Measurements from ENCODE around the gene FLNC. TPM values are rescaled to one million over a fixed set of nuclear protein-coding genes. Genes with fewer than 3 reads are reported as not detected.

The FLNC gene
- total RNA-seq, 1 experiment from 2014 or later = 8.0 TPM

DNA sequence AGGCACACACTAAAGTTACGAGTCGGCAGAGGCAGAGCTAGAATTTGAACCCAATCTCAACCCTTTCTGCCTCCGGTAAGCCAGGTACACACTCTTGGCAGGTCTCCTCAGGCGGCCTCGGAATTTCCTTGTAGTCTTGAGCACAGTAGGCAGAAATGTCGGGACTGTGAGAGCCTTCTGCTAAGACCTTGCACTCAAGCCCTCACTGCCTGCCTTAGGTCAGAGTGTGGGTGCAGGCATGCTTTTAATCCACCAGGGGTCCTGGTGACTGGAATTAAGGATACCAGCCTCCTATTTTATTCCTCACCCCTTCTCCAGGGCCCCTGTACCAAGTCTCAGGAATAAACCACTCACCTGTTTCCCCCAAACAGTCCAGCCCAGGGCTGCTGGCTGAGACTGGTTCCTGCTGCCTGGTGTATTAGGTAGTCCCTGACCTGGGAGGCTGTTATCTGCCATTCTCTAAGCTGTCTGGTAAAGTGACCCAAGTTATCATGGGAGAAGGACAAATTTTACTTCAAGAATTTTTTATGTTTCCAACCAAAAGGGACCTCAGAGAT lies 33.3 kb downstream of the FLNC start:
- Mint-ChIP-seq H3K9me3 (no peaks in the 10 kb centered on the region), H3K27me3 (ENCODE audit: low read depth) (peaks cover 23% of the 10 kb centered on the region), H3K4me1 (peaks cover 38% of the 10 kb centered on the region), H3K4me3 (peak overlapping the region; percentile 98), H3K27ac (no peak overlapping the region), H3K36me3 (peaks cover 9% of the 10 kb centered on the region)
- DNase-seq (ENCODE audit: low spot score) = peak; percentile 50
- peak; percentile 58 for ATAC-seq
- TF ChIP-seq, protein P1, sequence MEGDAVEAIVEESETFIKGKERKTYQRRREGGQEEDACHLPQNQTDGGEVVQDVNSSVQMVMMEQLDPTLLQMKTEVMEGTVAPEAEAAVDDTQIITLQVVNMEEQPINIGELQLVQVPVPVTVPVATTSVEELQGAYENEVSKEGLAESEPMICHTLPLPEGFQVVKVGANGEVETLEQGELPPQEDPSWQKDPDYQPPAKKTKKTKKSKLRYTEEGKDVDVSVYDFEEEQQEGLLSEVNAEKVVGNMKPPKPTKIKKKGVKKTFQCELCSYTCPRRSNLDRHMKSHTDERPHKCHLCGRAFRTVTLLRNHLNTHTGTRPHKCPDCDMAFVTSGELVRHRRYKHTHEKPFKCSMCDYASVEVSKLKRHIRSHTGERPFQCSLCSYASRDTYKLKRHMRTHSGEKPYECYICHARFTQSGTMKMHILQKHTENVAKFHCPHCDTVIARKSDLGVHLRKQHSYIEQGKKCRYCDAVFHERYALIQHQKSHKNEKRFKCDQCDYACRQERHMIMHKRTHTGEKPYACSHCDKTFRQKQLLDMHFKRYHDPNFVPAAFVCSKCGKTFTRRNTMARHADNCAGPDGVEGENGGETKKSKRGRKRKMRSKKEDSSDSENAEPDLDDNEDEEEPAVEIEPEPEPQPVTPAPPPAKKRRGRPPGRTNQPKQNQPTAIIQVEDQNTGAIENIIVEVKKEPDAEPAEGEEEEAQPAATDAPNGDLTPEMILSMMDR (IDR thresholded peaks at IDR 0.05) = peak; percentile 42
- no peak for TF ChIP-seq CREM (CRISPR knock-in tag; IDR thresholded peaks at IDR 0.05)
- ChIA-PET POLR2A (interaction anchor here (1.0 to 1.1 kb wide), 2 partner anchors 31 to 47 kb away, joined by 3 read pairs; partner anchors contain the start of gene KCP), CTCF (interaction anchor here (0.8 to 6.6 kb wide), 15 partner anchors 9 to 389 kb away, joined by 3 to 149 read pairs (median 5); partner anchors contain the start of gene IRF5)

DNA sequence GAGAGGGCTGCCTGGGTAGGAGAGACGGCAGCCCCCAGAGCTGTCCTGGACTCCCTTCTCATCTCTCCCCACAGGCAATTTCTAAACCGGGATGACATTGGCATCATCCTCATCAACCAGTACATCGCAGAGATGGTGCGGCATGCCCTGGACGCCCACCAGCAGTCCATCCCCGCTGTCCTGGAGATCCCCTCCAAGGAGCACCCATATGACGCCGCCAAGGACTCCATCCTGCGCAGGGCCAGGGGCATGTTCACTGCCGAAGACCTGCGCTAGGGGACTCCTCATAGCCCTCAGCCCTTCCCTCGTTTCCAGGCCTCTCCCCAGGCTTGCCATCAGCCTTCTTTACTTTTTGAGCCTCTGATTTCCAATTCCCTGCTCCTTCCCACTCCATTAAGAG lies 35.1 kb downstream of the FLNC start:
- Mint-ChIP-seq H3K9me3 (no peaks in the 10 kb centered on the region), H3K4me3 (no peak overlapping the region), H3K27ac (peak overlapping the region; percentile 86; the same call in 1 of the 2 replicates), H3K4me1 (peaks cover 36% of the 10 kb centered on the region), H3K27me3 (ENCODE audit: low read depth) (peaks cover 32% of the 10 kb centered on the region), H3K36me3 (peaks cover 9% of the 10 kb centered on the region)
- no peak for DNase-seq (ENCODE audit: low spot score)
- ATAC-seq = no peak
- CTCF ChIA-PET = interaction anchor here (1.0 to 6.6 kb wide), 2 partner anchors 16 to 45 kb away, joined by 3 to 149 read pairs; partner anchors contain the start of gene KCP
- POLR2A ChIA-PET = no interaction called here
- TF ChIP-seq, protein P2, sequence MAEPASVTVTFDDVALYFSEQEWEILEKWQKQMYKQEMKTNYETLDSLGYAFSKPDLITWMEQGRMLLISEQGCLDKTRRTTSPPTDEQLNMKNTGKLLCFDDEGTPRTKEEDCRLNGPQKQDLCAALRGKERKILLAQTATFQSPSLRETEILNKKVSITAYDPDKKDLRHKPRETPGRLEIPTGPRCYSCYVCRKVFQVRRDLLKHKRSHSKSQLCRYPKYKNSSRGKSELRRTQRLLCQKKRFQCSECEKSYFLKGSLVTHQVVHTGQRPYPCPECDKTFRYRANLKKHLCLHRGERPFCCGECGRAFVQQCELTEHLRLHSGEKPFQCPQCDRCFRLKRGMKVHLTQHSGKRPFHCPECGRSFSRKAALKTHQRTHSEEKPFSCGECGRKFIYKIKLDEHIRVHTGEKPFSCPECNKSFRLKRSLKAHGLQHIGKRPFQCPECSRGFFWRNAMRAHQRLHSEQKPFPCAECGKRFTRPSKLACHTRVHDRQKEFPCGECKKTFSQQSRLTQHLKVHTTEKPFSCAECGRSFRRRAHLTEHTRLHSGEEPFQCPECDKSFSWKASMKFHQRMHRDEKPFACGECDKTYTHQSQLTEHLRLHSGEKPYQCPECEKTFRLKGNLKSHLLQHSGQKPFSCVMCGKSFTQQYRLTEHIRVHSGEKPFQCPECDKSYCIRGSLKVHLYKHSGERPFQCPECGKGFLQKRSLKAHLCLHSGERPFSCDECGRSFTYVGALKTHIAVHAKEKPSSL (CRISPR knock-in tag; conservative IDR thresholded peaks at IDR 0.05) = no peak
- no peak for TF ChIP-seq JAZF1 (CRISPR knock-in tag; IDR thresholded peaks at IDR 0.05)
- TF ChIP-seq ZNF138 (CRISPR knock-in tag; conservative IDR thresholded peaks at IDR 0.05) = no peak
- no peak for TF ChIP-seq JUN (CRISPR knock-in tag; IDR thresholded peaks at IDR 0.05)
- TF ChIP-seq, protein P3, sequence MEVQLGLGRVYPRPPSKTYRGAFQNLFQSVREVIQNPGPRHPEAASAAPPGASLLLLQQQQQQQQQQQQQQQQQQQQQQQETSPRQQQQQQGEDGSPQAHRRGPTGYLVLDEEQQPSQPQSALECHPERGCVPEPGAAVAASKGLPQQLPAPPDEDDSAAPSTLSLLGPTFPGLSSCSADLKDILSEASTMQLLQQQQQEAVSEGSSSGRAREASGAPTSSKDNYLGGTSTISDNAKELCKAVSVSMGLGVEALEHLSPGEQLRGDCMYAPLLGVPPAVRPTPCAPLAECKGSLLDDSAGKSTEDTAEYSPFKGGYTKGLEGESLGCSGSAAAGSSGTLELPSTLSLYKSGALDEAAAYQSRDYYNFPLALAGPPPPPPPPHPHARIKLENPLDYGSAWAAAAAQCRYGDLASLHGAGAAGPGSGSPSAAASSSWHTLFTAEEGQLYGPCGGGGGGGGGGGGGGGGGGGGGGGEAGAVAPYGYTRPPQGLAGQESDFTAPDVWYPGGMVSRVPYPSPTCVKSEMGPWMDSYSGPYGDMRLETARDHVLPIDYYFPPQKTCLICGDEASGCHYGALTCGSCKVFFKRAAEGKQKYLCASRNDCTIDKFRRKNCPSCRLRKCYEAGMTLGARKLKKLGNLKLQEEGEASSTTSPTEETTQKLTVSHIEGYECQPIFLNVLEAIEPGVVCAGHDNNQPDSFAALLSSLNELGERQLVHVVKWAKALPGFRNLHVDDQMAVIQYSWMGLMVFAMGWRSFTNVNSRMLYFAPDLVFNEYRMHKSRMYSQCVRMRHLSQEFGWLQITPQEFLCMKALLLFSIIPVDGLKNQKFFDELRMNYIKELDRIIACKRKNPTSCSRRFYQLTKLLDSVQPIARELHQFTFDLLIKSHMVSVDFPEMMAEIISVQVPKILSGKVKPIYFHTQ (CRISPR knock-in tag; IDR thresholded peaks at IDR 0.05) = no peak
- no peak for TF ChIP-seq CREB1 (CRISPR knock-in tag; IDR thresholded peaks at IDR 0.05)
- TF ChIP-seq, protein P4, sequence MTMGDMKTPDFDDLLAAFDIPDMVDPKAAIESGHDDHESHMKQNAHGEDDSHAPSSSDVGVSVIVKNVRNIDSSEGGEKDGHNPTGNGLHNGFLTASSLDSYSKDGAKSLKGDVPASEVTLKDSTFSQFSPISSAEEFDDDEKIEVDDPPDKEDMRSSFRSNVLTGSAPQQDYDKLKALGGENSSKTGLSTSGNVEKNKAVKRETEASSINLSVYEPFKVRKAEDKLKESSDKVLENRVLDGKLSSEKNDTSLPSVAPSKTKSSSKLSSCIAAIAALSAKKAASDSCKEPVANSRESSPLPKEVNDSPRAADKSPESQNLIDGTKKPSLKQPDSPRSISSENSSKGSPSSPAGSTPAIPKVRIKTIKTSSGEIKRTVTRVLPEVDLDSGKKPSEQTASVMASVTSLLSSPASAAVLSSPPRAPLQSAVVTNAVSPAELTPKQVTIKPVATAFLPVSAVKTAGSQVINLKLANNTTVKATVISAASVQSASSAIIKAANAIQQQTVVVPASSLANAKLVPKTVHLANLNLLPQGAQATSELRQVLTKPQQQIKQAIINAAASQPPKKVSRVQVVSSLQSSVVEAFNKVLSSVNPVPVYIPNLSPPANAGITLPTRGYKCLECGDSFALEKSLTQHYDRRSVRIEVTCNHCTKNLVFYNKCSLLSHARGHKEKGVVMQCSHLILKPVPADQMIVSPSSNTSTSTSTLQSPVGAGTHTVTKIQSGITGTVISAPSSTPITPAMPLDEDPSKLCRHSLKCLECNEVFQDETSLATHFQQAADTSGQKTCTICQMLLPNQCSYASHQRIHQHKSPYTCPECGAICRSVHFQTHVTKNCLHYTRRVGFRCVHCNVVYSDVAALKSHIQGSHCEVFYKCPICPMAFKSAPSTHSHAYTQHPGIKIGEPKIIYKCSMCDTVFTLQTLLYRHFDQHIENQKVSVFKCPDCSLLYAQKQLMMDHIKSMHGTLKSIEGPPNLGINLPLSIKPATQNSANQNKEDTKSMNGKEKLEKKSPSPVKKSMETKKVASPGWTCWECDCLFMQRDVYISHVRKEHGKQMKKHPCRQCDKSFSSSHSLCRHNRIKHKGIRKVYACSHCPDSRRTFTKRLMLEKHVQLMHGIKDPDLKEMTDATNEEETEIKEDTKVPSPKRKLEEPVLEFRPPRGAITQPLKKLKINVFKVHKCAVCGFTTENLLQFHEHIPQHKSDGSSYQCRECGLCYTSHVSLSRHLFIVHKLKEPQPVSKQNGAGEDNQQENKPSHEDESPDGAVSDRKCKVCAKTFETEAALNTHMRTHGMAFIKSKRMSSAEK (CRISPR knock-in tag; IDR thresholded peaks at IDR 0.05; ENCODE audit: borderline replicate concordance) = no peak
- TF ChIP-seq IRF2 (CRISPR knock-in tag; IDR thresholded peaks at IDR 0.05; ENCODE audit: borderline replicate concordance, low read depth) = no peak
- TF ChIP-seq TEAD1 (CRISPR knock-in tag; IDR thresholded peaks at IDR 0.05) = no peak
- TF ChIP-seq, protein P5, sequence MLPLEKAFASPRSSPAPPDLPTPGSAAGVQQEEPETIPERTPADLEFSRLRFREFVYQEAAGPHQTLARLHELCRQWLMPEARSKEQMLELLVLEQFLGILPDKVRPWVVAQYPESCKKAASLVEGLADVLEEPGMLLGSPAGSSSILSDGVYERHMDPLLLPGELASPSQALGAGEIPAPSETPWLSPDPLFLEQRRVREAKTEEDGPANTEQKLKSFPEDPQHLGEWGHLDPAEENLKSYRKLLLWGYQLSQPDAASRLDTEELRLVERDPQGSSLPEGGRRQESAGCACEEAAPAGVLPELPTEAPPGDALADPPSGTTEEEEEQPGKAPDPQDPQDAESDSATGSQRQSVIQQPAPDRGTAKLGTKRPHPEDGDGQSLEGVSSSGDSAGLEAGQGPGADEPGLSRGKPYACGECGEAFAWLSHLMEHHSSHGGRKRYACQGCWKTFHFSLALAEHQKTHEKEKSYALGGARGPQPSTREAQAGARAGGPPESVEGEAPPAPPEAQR (CRISPR knock-in tag; IDR thresholded peaks at IDR 0.05) = no peak
- no peak for TF ChIP-seq GTF2I (CRISPR knock-in tag; conservative IDR thresholded peaks at IDR 0.05)
- TF ChIP-seq, protein P6, sequence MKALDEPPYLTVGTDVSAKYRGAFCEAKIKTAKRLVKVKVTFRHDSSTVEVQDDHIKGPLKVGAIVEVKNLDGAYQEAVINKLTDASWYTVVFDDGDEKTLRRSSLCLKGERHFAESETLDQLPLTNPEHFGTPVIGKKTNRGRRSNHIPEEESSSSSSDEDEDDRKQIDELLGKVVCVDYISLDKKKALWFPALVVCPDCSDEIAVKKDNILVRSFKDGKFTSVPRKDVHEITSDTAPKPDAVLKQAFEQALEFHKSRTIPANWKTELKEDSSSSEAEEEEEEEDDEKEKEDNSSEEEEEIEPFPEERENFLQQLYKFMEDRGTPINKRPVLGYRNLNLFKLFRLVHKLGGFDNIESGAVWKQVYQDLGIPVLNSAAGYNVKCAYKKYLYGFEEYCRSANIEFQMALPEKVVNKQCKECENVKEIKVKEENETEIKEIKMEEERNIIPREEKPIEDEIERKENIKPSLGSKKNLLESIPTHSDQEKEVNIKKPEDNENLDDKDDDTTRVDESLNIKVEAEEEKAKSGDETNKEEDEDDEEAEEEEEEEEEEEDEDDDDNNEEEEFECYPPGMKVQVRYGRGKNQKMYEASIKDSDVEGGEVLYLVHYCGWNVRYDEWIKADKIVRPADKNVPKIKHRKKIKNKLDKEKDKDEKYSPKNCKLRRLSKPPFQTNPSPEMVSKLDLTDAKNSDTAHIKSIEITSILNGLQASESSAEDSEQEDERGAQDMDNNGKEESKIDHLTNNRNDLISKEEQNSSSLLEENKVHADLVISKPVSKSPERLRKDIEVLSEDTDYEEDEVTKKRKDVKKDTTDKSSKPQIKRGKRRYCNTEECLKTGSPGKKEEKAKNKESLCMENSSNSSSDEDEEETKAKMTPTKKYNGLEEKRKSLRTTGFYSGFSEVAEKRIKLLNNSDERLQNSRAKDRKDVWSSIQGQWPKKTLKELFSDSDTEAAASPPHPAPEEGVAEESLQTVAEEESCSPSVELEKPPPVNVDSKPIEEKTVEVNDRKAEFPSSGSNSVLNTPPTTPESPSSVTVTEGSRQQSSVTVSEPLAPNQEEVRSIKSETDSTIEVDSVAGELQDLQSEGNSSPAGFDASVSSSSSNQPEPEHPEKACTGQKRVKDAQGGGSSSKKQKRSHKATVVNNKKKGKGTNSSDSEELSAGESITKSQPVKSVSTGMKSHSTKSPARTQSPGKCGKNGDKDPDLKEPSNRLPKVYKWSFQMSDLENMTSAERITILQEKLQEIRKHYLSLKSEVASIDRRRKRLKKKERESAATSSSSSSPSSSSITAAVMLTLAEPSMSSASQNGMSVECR (CRISPR knock-in tag; IDR thresholded peaks at IDR 0.05; ENCODE audit: borderline replicate concordance) = no peak
- TF ChIP-seq MXD4 (CRISPR knock-in tag; IDR thresholded peaks at IDR 0.05; ENCODE audit: borderline replicate concordance) = no peak
- TF ChIP-seq TEAD4 (CRISPR knock-in tag; IDR thresholded peaks at IDR 0.05) = no peak

All from WTC11 (cell line).